ENCODE measurements around the gene AMN.

Gene AMN

GRCh38 chr14:102938191-102938590 lies 15.7 kb downstream of the AMN start:
- H3K4me3 ChIP-seq (ENCODE audit: low read depth, low read length), result no peak overlapping the region
- no peak for TF ChIP-seq CTCF (IDR thresholded peaks at IDR 0.05; ENCODE audit: low read depth, low read length)

- no peak for TF ChIP-seq CTCF (IDR thresholded peaks at IDR 0.05; ENCODE audit: low read depth, low read length)
- no peak overlapping the region for H3K4me3 ChIP-seq (ENCODE audit: low read depth, low read length)
Measured at GRCh38 chr14:102939329-102939728, 16.9 kb downstream of the AMN start.

GRCh38 chr14:102939820-102940561 lies 17.5 kb downstream of the AMN start:
- TF ChIP-seq CTCF (IDR thresholded peaks at IDR 0.05; ENCODE audit: low read depth, low read length), result no peak
- H3K4me3 ChIP-seq (ENCODE audit: low read depth, low read length), result no peak overlapping the region

- TF ChIP-seq CTCF (IDR thresholded peaks at IDR 0.05; ENCODE audit: low read depth, low read length), result no peak
- H3K4me3 ChIP-seq (ENCODE audit: low read depth, low read length), result no peak overlapping the region
Measured at GRCh38 chr14:102940729-102941362, 18.4 kb downstream of the AMN start.

- H3K4me3 ChIP-seq (ENCODE audit: low read depth, low read length), result no peak overlapping the region
- TF ChIP-seq CTCF (IDR thresholded peaks at IDR 0.05; ENCODE audit: low read depth, low read length), result no peak
Measured at GRCh38 chr14:102941419-102942011, 19.1 kb downstream of the AMN start.

GRCh38 chr14:102942069-102942468 lies 19.6 kb downstream of the AMN start:
- no peak overlapping the region for H3K4me3 ChIP-seq (ENCODE audit: low read depth, low read length)

More at GRCh38 chr14:102942069-102942468, 19.6 kb downstream of the AMN start:
- no peak for TF ChIP-seq CTCF (IDR thresholded peaks at IDR 0.05; ENCODE audit: low read depth, low read length)

Data from WI38 (cell line).